Iris pigment epithelial cell (primary cell): ENCODE results near the gene CLP1.
"Not testable (repeated sequence)": the region's sequence is repeated elsewhere in the genome, so short reads cannot be mapped to it uniquely, and the experiment has no call there.

Experiments
- DNase-seq: peaks from one replicate; pipeline ENCODE4 v3.0.0-alpha.2; 2011; ENCODE audit warnings: low read depth

The CLP1 gene

DNA sequence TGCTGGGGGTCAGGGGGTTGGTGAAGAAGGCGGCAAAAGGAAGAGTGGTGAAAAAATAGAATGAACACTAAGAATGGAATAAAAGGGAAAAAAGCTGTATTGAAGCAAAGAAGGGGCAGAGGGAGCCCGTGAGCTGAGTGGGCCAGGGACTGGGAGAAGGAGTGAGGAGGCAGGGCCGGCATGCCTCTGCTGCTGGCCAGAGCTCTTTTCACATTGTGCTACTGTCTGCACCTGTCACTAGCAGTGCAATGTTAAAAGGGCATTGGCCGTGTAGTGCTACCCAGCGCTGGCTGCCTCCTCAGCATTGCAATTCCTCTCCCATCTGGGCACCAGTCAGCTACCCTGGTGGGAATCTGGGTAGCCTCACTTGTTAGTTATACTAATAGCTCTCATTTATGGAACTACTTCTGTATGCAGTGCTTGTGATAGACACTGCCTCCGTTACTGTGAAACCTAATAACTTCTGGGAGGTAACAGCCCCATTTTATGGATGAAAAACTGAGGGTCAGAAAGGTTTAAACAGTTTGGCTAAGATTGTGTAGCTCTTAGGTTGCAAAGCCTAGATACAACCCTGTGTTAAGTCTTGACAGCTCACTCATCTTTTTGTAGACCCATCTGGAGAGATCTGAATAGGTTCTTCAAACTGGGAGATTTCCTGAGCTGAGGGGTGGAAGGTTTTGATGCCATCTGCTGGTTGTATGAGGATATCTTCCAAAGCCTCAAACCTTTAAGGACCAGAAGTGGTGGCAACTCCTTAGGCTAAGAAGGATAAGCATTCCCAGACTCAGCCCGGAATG is 16.4 kb upstream of the CLP1 start:
- DNase-seq = peak; percentile 76

DNA sequence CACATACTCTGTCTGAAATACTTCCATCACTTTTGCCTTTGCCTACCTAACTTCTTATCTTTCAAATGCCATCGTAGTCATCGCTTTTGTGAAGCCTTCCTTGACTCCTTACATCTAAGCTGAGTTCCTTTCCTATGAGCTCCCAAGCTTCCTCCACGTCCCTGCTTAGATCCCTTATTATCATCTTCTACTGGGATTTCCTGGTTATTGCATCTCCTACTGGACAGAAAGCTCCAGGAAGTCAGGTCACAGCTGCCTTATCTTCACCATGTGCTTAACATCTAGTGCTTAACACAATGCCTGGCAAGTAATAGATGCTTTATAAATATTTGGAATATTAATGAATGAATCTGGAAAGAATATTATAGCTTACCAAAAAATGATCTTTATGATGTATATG is 13.8 kb upstream of the CLP1 start:
- no peak for DNase-seq

- peak; percentile 73 for DNase-seq
Measured at GRCh38 chr11:57644748-57645688, 12.5 kb upstream of the CLP1 start.

- no peak for DNase-seq
Measured at GRCh38 chr11:57645689-57646085, 11.9 kb upstream of the CLP1 start.

GRCh38 chr11:57646194-57646798 is 11.3 kb upstream of the CLP1 start:
- DNase-seq = no peak

GRCh38 chr11:57646799-57647303 is 10.7 kb upstream of the CLP1 start:
- DNase-seq = no peak

DNA sequence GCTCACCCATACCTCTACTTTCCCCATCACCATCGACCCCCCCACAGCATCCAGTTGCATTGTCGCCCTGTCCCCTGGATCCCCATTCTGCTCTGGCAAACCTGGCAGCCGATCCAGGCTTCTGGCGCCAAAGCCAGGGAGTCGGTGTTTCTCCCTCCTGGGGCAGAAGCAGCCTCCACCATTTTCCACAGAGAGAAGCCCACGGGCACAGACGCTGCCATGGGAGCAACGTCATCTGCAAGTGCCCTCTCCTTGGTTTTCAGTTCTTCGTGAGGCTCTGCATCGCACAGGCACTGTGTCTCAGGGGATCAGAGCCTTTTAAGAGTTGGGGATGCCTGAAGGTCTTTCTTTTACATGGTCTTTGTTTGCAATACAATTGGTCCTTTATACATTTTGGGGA is 10.2 kb upstream of the CLP1 start:
- DNase-seq = no peak

DNA sequence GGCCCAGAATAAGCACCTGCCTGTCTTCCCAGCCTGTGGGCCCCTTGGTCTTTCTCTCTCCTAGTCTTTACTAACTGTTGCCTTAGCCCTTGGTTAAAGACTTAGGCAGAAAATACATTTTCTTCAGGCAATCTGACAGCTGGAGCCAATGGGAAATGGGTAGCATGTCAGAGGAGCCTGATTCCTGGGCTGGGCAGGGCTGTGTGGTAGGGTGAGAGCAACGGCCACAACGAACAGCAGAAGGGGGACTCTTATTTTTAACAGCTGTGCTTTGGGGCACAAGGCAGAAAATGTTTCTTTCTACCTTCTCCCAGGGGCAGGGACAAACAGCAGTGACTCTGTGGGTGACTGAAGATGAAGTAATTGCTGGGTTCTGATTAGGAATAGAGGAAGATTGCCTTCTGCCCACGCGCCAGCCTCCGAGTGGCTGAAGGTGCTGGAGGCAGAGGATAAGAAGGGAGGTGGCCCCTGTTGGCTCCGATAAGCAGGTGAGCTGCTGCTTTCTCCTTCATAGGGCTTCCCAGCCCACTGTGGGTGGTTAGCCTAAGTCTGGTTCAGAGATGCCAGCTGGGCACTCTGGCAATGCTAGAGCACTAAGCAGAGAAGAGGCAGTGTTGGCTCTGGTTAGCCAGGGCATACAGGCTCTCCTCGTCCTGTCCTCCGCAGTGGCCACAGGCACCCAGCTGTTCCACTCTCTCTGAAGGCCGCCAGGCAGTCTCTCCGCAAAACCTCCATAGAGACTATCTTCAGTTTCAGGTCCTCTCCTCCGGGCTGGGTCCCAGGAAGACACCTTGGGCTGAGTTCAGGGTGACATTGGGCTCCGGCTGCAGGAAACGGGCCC is 9.4 kb upstream of the CLP1 start:
- DNase-seq = no peak

- no peak for DNase-seq
Measured at GRCh38 chr11:57648801-57649735, 8.5 kb upstream of the CLP1 start.

DNA sequence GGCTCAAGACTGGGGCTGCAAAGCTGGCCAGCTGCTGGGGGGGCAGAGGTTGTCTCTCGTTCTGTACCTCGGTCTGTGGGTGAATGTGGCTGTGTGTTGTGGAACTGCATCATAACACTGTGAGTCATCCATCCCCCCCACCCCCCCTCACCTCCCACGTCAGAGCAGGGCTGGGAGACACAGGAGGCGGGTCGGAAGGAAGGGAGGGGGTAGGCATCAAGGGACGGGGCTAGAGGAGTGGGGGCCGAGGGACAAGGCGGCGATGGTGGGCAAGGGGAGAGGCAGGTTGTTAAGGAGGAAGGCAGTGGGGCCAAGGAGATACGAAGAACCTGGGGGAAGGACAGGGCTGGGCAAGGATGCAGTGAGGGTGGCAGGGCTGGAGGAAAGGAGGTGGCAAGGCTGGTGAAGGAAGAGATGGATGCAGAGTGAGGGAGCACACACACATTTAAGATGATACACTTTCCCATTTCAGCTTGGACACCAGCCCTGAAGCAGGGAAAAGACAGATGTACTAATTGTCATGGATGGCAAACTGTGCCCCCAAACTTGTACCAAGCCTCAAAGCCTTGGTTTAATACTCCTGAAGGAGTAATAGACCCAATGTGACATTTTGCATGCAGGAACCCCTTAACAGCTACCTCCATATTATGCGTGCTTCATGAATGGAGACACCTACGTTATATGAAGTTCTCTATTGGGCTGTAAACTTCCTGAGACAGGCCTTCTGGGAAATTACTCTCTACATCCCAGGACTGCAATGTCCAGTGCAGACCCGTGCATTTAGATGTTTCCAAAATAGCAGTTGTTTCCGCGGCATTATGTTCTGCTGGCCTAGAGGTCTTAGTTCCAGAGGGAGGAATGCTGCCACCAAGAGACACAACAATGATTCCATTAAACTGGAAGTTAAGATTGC is 7.5 kb upstream of the CLP1 start, which contains the start of gene YPEL4:
TSS of gene YPEL4 (minus strand) at position 87 of the 913 bp plus-strand sequence. CDS start 2,805 bp downstream, outside the sequence.
- DNase-seq = peak; percentile 82

DNA sequence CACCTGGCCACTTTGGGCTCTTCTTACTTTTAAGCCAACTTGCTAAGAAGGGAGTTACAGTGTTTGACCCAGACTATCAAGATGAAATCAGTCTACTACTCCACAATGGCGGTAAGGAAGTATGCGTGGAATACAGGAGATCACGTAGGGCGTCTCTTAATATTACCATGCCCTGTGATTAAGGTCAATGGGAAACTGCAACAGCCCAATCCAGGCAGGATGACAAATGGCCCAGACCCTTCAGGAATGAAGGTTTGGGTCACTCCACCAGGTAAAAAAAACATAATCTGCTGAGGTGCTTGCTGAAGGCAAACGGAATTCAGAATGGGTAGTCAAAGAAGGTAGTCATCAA is 6.8 kb upstream of the CLP1 start:
- no peak for DNase-seq

DNA sequence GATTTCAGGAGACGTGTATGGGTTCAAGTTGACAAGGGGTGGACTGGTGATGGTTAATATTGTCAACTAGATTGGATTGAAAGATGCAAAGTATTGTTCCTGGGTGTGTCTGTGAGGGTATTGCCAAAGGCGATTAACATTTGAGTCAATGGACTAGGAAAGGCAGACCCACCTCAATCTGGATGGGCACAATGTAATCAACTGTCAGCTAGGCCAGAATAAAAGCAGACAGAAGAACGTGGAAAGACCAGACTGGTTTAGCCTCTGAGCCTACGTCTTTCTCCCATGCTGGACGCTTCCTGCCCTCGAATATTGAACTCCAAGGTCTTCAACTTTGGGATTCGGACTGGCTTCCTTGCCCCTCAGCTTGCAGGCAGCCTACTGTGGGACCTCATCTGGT is 6.2 kb upstream of the CLP1 start:
- DNase-seq = no peak

DNA sequence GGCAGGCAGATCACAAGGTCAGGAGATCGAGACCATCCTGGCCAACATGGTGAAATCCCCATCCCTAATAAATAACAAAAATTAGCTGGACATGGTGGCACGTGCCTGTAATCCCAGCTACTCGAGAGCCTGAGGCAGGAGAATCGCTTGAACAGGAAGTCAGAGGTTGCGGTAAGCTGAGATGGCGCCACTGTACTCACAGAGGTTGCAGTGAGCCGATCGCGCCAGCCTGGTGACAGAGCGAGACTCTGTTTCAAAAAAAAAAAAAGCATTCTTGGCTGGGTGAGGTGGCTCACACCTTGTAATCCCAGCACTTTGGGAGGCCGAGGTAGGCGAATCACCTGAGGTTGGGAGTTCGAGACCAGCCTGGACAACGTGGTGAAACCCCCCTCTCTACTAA is 5.3 kb upstream of the CLP1 start:
- DNase-seq = not testable (repeated sequence)

DNA sequence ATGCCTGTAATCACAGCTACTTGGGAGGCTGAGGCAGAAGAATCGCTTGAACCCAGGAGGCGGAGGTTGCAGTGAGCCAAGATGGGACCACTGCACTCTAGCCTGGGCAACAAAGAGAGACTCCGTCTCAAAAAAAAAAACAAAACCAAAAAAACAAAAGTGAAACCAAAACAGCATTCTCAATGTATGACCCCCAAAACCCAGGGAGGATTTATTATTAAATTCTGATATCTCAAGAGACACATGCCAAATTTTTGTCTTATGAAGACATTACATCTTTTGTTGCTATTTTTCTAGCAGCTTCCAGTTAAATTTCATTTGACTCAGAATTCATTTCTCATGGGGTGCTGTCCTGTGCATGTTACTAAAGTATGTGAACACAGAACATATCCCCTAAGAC is 4.9 kb upstream of the CLP1 start:
- no peak for DNase-seq

GRCh38 chr11:57653163-57653562 is 4.4 kb upstream of the CLP1 start:
- DNase-seq = no peak

DNA sequence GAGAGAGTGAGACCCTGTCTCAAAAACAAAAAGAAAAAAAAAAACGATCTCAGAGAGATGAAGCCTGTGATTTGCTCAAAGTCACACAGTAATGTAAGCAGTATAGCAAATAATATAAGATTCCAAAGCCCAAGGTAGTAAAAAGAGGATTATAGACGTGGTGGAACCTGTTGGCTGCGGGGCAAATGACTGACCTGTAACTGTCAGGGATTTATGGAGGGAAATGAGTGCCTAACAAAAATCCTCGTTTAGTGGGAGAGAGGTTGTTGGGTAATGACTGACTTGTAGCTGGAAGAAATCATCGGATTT is 723 bp upstream of the CLP1 start:
- DNase-seq = no peak

- DNase-seq = no peak
Measured at GRCh38 chr11:57658023-57658361, 430 bp downstream of the CLP1 start.

- DNase-seq = no peak
Measured at GRCh38 chr11:57659669-57660068, 2.1 kb downstream of the CLP1 start.

- DNase-seq = no peak
Measured at GRCh38 chr11:57662893-57663292, 5.3 kb downstream of the CLP1 start.

DNA sequence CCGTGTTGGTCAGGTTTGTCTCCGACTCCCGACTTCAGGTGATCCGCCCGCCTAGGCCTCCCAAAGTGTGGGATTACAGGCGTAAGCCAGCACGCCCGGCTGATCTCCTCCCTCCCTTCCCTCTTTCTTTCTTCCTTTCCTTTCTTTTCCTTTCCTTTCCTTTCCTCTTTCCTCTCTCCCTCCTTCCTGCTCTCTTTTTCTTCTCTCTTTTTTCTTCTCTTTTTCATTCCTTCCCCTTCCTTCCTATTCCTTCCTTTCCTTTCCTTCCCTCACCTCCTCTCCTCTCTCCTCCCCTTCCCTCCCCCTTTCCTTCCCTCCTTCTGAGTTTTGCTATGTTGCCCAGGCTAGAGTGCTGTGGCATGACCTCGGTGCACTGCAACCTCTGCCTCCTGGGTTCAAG is 6.4 kb downstream of the CLP1 start:
- no peak for DNase-seq
